Sigmoid colon (tissue), 7 donors: ENCODE measurements around the gene MAPK8IP2. TPM values are rescaled to one million over a fixed set of nuclear protein-coding genes. Genes with fewer than 3 reads are reported as not detected.

ENCODE experiments used
- DNase-seq: peaks from one replicate; pipeline ENCODE4 v3.0.0-alpha.2; 2019
- H3K27ac ChIP-seq, 4 donors: fragments of 200-600 bp; sonication (generic); one replicate each; pipeline ENCODE4 v1.5.1; 2016 to 2019; ENCODE audit warnings: mild to moderate bottlenecking in 1 of 4
- H3K27me3 ChIP-seq, 3 donors: fragments of 200-600 bp; sonication (generic); one replicate each; pipeline ENCODE4 v1.5.1; 2019; ENCODE audit warnings: mild to moderate bottlenecking in 1 of 3
- H3K36me3 ChIP-seq, 4 donors: fragments of 200-600 bp; sonication (generic); one replicate each; pipeline ENCODE4 v1.5.1; 2016 to 2019
- H3K4me1 ChIP-seq, 4 donors: fragments of 200-600 bp; sonication (generic); one replicate each; pipeline ENCODE4 v1.5.1; 2017 to 2019
- H3K4me3 ChIP-seq, 4 donors: fragments of 200-600 bp; sonication (generic); one replicate each; pipeline ENCODE4 v1.5.1; 2017 to 2019; ENCODE audit warnings: mild to moderate bottlenecking in 2 of 4, moderate library complexity in 1 of 4
- H3K9me3 ChIP-seq, 4 donors: fragments of 200-600 bp in 3 of 4; sonication (generic) in 3 of 4; one replicate each; pipeline versions ENCODE4 v1.5.1 to v1.6.1; 2013 to 2019
- CTCF ChIP-seq, 4 experiments: fragments of 450-650 bp in 3 of 4; fragments of 200-600 bp in 1 of 4; IDR thresholded peaks; one replicate each; pipeline ENCODE4 v1.5.1; 2016 to 2019; ENCODE audit warnings: antibody characterized with exemption in 4 of 4, mild to moderate bottlenecking in 3 of 4, moderate library complexity in 2 of 4
- EP300 ChIP-seq, 4 donors: sonication (generic); formaldehyde crosslinking; IDR thresholded peaks; one replicate each; pipeline ENCODE4 v1.6.1; 2017; ENCODE audit warnings: antibody characterized with exemption in 4 of 4
- POLR2A ChIP-seq, 2 donors: fragments of 450-650 bp; IDR thresholded peaks; one replicate each; pipeline ENCODE4 v1.6.1; 2016; ENCODE audit warnings: antibody characterized with exemption in 2 of 2, mild to moderate bottlenecking in 2 of 2, moderate library complexity in 2 of 2
- POLR2AphosphoS5 ChIP-seq, 4 donors: sonication (generic); formaldehyde crosslinking; IDR thresholded peaks; one replicate each; pipeline ENCODE4 v1.6.1; 2017; ENCODE audit warnings: antibody characterized with exemption in 4 of 4
- WGBS, 2 donors: extraction: QIAGEN DNeasy Blood & Tissue Kit; methylation state at CpG; one replicate each; pipeline ENCODE4 v1.1.7; 2013; 5-methylcytosine and 5-hydroxymethylcytosine counted together
- intact Hi-C: fragments of 100-400 bp; cut with DNase I; formaldehyde crosslinking; loops from one replicate; pipeline ENCODE4 v1.15.1; 2023
- polyA plus RNA-seq, 3 donors: library from polyadenylated mRNA; stranded (reverse); fragments of 200-250 nt; gene quantifications; one replicate each; pipeline ENCODE4 v1.2.3, GENCODE V29; 2013
- total RNA-seq, 4 donors: library from RNA; depleted of rRNA; stranded (reverse); fragments of >200 nt; gene quantifications; one replicate each; pipeline ENCODE4 v1.1.0, GENCODE V29; 2016
- donor health status: healthy with polysubstance abuse.
- donor health status: Bipolar disorder and iron deficiency.
- donor health status: healthy.

Gene MAPK8IP2
- total and polyA plus RNA-seq, 7 donors, result under 0.01 to 2.9 (median 1.8) TPM

GRCh38 chr22:50626850-50627641 is 26.5 kb downstream of the MAPK8IP2 start:
- Histone ChIP-seq H3K27ac (peak overlapping the region; percentile 76 to 84 (median 82)), H3K4me3 (peak overlapping the region; percentile 57 to 81 (median 76)), H3K36me3 (no peaks in the 10 kb centered on the region), H3K27me3 (no peaks in the 10 kb centered on the region), H3K9me3 (no peaks in the 10 kb centered on the region), H3K4me1 (peaks cover 0 to 20% (median 15%) of the 10 kb centered on the region in 4 donors)
- peak; percentile 70 for DNase-seq
- intact Hi-C loops, result loop anchor here (5.0 kb wide), 4 partner anchors 45 to 385 kb away; partner anchors contain the start of genes CHKB and SCO2
- 60 to 83% methylated on average over 42 of the region's 42 CpGs for WGBS, 2 donors
- TF ChIP-seq POLR2A (IDR thresholded peaks at IDR 0.05) (no peak), POLR2AphosphoS5 (IDR thresholded peaks at IDR 0.05) (no peak), EP300 (IDR thresholded peaks at IDR 0.05) (no peak), CTCF (IDR thresholded peaks at IDR 0.05) (no peak)

GRCh38 chr22:50627642-50628542 is 27.3 kb downstream of the MAPK8IP2 start, which contains the start of gene ARSA:
ARSA (minus strand) TSS chr22:50628152; CDS start chr22:50627779, 373 bp downstream.
- no peaks in the 10 kb centered on the region for H3K9me3 ChIP-seq
- H3K27me3 ChIP-seq, result no peaks in the 10 kb centered on the region
- peak within 1 kb of the TSS; percentile 57 to 81 (median 76) for H3K4me3 ChIP-seq
- H3K4me1 ChIP-seq, result peaks cover 0 to 20% (median 15%) of the 10 kb centered on the region in 4 donors
- no peaks in the 10 kb centered on the region for H3K36me3 ChIP-seq
- TF ChIP-seq POLR2A (IDR thresholded peaks at IDR 0.05) (peak in 1 of 2 donors; percentile 11), EP300 (IDR thresholded peaks at IDR 0.05) (no peak), CTCF (IDR thresholded peaks at IDR 0.05) (peak in 1 of 4 experiments; percentile 11), POLR2AphosphoS5 (IDR thresholded peaks at IDR 0.05) (peak; percentile 39 to 71 (median 64))
- 0 to 7% methylated on average over 88 of the region's 88 CpGs for WGBS, 2 donors
- peak within 1 kb of the TSS; percentile 76 to 84 (median 82) for H3K27ac ChIP-seq
- peak; percentile 92 for DNase-seq
- intact Hi-C loops, result loop anchor here (5.0 kb wide), 4 partner anchors 46 to 386 kb away; partner anchors contain the start of genes CHKB and SCO2

GRCh38 chr22:50628543-50629134 is 28.0 kb downstream of the MAPK8IP2 start:
- TF ChIP-seq CTCF (IDR thresholded peaks at IDR 0.05) (no peak), EP300 (IDR thresholded peaks at IDR 0.05) (no peak), POLR2A (IDR thresholded peaks at IDR 0.05) (no peak), POLR2AphosphoS5 (IDR thresholded peaks at IDR 0.05) (no peak)
- intact Hi-C loops, result loop anchor here (5.0 kb wide), 4 partner anchors 46 to 386 kb away; partner anchors contain the start of genes CHKB and SCO2
- no peaks in the 10 kb centered on the region for H3K9me3 ChIP-seq
- peak overlapping the region; percentile 76 to 84 (median 82) for H3K27ac ChIP-seq
- H3K4me3 ChIP-seq, result peak overlapping the region; percentile 57 to 81 (median 76)
- WGBS, 2 donors, result 17 to 24% methylated on average over 16 of the region's 16 CpGs
- H3K36me3 ChIP-seq, result no peaks in the 10 kb centered on the region
- H3K4me1 ChIP-seq, result peaks cover 0 to 20% (median 15%) of the 10 kb centered on the region in 4 donors
- DNase-seq, result peak; percentile 63
- no peaks in the 10 kb centered on the region for H3K27me3 ChIP-seq

GRCh38 chr22:50630376-50630775 is 29.8 kb downstream of the MAPK8IP2 start:
- peaks cover 0 to 20% (median 15%) of the 10 kb centered on the region in 4 donors for H3K4me1 ChIP-seq
- no peak overlapping the region for H3K27ac ChIP-seq
- intact Hi-C loops, result no loop called here
- WGBS, 2 donors, result 92 to 95% methylated on average over 5 of the region's 5 CpGs
- no peaks in the 10 kb centered on the region for H3K36me3 ChIP-seq
- no peak overlapping the region for H3K4me3 ChIP-seq
- DNase-seq, result no peak
- TF ChIP-seq EP300 (IDR thresholded peaks at IDR 0.05), result no peak
- TF ChIP-seq POLR2A (IDR thresholded peaks at IDR 0.05), result no peak
- no peak for TF ChIP-seq POLR2AphosphoS5 (IDR thresholded peaks at IDR 0.05)
- no peak for TF ChIP-seq CTCF (IDR thresholded peaks at IDR 0.05)
- H3K9me3 ChIP-seq, result no peaks in the 10 kb centered on the region
- no peaks in the 10 kb centered on the region for H3K27me3 ChIP-seq
